Ammon's horn (tissue), 1 donor: ENCODE data around the gene OR1E1.
"Not testable (repeated sequence)": the region's sequence is repeated elsewhere in the genome, so short reads cannot be mapped to it uniquely, and the experiment has no call there.

Source experiments
- DNase-seq: peaks from one replicate; pipeline ENCODE4 v3.0.0-alpha.2; 2016; ENCODE audit warnings: low spot score

Gene OR1E1

GRCh38 chr17:3398310-3398709 is at the start of gene OR1E1:
OR1E1 (minus strand) TSS chr17:3398410; CDS start chr17:3398410, 0 bp downstream.
- no peak for DNase-seq

GRCh38 chr17:3447625-3448024 is 49.4 kb upstream of the OR1E1 start:
- DNase-seq = peak; percentile 21

- DNase-seq = no peak
These were observed 42.2 kb upstream of the OR1E1 start for GRCh38 chr17:3440451-3440850.

GRCh38 chr17:3438368-3438767 is 40.2 kb upstream of the OR1E1 start:
- DNase-seq = no peak

- no peak for DNase-seq
These were observed 35.5 kb upstream of the OR1E1 start, which contains the start of gene OR1E2 for GRCh38 chr17:3433741-3434140. OR1E2 (minus strand) TSS chr17:3433841; CDS start chr17:3433841, 0 bp downstream.

- DNase-seq = peak; percentile 50
These were observed 35.0 kb upstream of the OR1E1 start for GRCh38 chr17:3433215-3433614.

- DNase-seq = no peak
These were observed 20.0 kb upstream of the OR1E1 start for GRCh38 chr17:3418222-3418621.

GRCh38 chr17:3415610-3416009 is 17.4 kb upstream of the OR1E1 start:
- no peak for DNase-seq

GRCh38 chr17:3412216-3412615 is 14.0 kb upstream of the OR1E1 start:
- DNase-seq = not testable (repeated sequence)

GRCh38 chr17:3411070-3411469 is 12.9 kb upstream of the OR1E1 start, which contains the start of gene OR3A3:
OR3A3 (plus strand) TSS chr17:3411370.
- no peak for DNase-seq

GRCh38 chr17:3403856-3404255 is 5.6 kb upstream of the OR1E1 start:
- not testable (repeated sequence) for DNase-seq

GRCh38 chr17:3401786-3402185 is 3.6 kb upstream of the OR1E1 start:
- no peak for DNase-seq

- DNase-seq = no peak
These were observed 1.8 kb upstream of the OR1E1 start for GRCh38 chr17:3400055-3400454.

GRCh38 chr17:3397801-3398200 is 409 bp downstream of the OR1E1 start:
- not testable (repeated sequence) for DNase-seq

GRCh38 chr17:3389791-3390190 is 8.4 kb downstream of the OR1E1 start:
- DNase-seq = no peak

GRCh38 chr17:3385869-3386816 is 12.1 kb downstream of the OR1E1 start, which contains the start of gene OR3A2:
OR3A2 (minus strand) TSS chr17:3386308.
- DNase-seq = no peak

GRCh38 chr17:3381957-3382356 is 16.3 kb downstream of the OR1E1 start:
- DNase-seq = no peak

- DNase-seq = no peak
These were observed 19.9 kb downstream of the OR1E1 start for GRCh38 chr17:3378321-3378720.

GRCh38 chr17:3371167-3371566 is 27.0 kb downstream of the OR1E1 start:
- DNase-seq = not testable (repeated sequence)
